Stimulated activated CD8-positive, alpha-beta memory T cell treated with anti-CD3 and anti-CD28 coated beads, Interleukin-15, amount 100 ng/mL, for 4 hours (primary cell): ENCODE measurements around the gene IRF8.
A peak's percentile ranks its signal among the peaks of the same experiment; 100 is the strongest.

Experiments used
- DNase-seq, 2 donors: peaks; one replicate each; pipeline ENCODE4 v3.0.0-alpha.2; 2020; ENCODE audit warnings: low read depth in 2 of 2

IRF8 gene

DNA sequence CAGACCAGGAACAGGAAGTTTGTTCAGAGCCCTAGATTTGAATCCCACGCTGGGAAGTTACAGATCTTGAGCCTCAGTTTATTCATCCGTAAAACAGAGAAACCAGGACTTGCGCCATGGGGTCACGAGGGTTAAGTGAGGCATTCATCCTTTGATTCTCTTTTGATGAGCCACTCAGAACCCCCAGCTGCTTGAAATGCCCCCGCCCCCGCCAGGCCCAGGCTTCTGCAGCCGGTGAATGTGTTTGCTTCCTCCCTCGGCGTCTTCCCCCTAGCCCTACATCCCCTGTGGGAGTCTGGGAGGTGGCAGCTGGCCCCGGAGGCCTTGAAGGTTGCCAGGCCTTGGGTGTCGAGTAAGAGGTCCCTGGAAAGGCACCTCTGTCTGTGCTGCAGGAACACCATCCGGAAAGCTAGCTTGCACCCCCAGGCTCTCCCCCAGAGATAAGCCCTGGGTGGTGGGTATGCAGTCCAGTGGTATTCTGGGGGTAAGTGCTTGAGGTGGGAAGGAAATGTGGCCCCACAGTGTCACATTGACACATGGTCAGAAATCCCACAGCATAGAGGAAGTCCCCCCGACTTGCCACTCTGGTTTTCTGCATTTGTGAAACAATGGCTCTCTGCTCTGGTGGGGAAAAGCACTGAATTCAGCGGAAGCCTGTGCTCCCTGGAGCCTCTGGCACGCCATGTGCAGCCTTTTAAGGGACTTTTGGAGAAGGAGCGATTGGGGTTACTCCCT is 14.9 kb downstream of the IRF8 start:
- no peak for DNase-seq

DNA sequence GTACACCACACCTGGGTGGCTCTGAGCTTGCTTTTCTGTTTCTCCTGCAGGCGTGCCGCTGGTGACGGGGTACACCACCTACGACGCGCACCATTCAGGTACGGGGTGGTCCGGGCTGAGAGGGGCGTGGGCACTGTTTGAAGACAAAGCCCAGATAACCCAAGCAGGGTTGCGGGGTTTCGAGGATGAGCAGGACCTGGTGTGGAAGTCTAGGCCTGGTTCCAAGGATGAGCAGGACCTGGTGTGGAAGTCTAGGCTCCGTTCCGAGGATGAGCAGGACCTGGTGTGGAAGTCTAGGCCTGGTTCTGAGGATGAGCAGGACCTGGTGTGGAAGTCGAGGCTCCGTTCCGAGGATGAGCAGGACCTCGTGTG is 15.4 kb downstream of the IRF8 start:
- no peak for DNase-seq

DNA sequence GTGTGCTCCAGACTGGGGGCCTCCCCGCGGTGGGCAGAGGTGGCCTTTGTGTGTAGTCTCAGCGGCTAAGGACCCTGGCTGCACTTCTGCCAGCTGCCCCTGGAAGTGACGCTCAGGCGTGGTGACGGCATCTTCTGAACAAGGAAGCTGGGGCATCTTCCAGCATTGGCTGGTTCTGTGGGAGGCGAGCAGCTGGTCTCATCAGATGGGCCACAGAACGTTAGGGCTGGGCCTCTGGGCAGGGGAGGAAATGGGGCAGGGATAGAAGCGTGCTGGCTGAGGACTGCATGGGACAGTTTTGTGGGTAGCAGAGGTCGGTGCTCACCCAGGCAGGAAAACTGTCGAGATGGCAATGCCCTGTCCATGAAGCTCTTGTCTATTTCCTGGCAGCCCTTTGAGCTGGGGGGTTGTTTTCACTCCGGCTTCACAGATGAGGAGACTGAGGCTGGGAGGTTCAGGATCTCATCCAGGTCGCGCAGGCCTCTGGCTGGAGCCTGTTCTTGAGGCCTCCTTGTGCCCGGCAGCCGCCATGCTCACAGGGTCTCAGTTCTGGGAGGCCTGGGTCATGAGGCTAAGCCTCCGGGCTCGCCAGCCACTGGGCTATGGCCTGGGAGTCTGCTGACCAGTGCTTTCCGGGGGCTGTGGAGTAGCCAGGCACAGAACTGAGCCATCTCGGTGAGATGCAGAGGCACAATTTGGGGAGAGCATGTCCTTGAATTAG is 16.3 kb downstream of the IRF8 start:
- no peak for DNase-seq

DNA sequence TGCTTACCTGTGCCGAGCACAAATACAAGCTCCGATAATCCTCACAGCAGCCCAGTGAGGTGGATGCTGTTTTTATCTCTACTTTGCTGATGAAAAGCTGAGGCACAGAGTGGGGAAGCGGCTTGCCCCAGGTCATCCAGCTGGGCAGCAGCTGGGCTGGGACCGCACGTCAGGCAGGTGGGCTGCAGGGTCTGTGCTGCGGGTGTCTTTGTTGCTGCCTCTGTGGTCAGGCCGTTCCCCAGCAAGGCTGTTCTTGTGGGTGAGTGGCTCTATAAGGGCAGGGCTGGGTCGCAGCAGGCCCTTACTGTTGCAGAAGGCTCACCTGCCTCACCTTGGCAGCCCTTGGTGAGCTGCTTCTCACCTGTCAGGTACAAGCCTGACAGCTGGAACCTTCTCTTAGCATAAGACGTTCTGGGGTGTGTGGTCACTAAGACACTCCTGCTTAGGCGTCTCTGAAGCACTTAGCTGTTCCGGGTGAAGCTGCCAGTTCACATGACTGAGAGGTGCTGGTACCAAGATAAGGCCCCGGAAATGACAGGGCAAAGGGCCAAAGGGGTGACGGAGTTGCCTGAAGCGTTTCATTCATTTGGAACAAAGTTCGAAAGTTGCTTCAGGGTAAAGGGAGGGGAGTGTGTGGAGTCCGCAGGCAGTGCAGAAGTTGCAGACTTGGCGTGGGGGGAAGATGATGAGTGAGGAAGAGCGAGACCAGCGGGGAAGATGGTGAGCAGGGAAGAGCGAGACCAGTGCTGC is 17.4 kb downstream of the IRF8 start:
- no peak for DNase-seq

DNA sequence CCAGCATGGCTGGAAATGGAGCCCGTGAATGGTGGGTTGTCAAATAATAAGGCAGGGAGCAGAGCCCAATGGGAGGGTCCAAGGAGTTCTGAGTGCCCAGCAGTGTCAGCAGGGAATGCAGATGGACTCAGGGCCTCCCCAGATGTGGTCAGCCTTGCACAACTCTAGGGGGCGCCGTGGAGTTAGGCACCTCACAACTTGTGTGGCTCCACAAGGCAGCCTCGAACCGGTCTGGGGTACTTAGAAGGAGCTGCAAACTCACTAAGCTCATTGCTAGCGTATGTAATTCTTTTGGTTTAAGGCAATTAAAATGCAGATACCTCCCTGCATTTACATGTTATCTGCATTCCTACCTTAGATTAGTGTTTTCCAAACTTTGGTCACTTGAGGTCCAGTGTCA is 18.1 kb downstream of the IRF8 start:
- DNase-seq, result no peak

DNA sequence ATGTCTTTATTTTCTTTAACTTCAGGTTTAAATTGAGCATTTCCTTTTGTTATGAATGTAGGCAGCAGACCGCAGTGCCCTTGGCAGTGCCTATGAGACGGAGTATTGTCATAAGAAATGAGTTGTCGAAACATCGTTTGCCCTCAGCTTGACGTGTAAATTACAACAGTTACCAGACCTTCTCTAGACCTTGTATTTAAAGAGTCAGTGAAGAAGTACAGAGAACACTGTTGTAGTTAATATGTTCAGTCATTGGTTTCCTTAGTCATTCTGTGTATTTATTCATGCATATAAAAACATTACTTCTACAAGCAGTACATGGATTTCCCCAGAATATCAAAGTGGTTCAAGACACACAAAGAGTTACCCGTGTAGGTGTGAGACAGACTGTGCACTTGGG is 19.0 kb downstream of the IRF8 start:
- no peak for DNase-seq

DNA sequence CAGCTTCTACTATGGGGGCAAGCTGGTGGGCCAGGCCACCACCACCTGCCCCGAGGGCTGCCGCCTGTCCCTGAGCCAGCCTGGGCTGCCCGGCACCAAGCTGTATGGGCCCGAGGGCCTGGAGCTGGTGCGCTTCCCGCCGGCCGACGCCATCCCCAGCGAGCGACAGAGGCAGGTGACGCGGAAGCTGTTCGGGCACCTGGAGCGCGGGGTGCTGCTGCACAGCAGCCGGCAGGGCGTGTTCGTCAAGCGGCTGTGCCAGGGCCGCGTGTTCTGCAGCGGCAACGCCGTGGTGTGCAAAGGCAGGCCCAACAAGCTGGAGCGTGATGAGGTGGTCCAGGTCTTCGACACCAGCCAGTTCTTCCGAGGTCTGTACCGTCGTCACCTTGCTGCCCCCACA is 19.5 kb downstream of the IRF8 start:
- no peak for DNase-seq

DNA sequence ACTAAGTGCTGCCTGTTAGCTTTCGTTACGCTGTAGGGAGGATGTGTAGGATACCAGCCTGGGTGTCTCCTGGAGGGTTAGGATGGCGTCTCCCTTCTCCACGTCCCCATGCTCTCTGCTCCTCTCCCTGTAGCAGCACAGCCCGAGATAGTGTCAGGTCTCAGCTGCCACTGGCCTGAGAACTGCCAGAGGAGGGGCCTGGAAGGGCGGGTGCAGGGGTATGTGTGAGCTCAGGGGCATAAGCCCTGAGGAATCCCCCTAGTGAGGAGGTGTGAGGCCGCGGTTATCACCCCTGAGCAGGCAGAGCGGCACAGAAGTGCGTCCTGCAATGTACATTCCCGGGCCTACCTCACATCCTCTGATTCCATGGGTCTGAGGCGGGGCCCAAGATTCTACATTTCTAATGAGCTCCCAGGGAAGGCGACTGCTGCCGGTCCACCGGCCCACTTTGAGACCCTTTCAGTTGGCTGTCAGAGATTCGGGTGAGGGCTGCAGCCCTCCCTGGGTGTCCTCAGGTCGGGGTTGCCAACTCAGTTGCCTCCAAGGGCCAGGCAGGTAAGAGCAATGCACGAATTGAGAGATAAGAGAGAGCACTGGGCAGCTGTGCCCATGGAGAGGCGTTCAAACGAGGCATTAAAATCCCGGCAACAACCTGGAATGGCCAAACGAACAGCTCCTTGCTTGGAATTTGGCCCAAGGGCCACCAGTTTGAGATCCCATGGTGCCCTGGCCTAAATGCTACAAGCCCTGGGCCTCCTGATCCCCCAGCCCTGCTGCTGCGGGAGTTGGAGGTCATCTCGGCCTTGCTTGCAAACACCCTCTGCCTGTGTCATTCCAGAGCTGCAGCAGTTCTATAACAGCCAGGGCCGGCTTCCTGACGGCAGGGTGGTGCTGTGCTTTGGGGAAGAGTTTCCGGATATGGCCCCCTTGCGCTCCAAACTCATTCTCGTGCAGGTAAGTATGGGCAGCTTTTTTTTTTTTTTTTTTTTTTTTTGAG is 20.6 kb downstream of the IRF8 start:
- DNase-seq, result no peak

DNA sequence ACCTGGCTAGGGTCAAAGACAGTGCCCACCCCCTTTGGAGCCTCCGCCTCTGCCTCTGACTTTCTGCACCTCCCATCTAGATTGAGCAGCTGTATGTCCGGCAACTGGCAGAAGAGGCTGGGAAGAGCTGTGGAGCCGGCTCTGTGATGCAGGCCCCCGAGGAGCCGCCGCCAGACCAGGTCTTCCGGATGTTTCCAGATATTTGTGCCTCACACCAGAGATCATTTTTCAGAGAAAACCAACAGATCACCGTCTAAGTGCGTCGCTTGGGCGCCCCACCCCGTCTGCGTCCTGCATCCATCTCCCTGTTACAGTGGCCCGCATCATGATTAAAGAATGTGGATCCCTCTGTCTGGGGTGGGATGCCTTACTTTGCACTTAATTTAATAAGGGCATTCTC is 22.1 kb downstream of the IRF8 start:
- DNase-seq, result no peak

DNA sequence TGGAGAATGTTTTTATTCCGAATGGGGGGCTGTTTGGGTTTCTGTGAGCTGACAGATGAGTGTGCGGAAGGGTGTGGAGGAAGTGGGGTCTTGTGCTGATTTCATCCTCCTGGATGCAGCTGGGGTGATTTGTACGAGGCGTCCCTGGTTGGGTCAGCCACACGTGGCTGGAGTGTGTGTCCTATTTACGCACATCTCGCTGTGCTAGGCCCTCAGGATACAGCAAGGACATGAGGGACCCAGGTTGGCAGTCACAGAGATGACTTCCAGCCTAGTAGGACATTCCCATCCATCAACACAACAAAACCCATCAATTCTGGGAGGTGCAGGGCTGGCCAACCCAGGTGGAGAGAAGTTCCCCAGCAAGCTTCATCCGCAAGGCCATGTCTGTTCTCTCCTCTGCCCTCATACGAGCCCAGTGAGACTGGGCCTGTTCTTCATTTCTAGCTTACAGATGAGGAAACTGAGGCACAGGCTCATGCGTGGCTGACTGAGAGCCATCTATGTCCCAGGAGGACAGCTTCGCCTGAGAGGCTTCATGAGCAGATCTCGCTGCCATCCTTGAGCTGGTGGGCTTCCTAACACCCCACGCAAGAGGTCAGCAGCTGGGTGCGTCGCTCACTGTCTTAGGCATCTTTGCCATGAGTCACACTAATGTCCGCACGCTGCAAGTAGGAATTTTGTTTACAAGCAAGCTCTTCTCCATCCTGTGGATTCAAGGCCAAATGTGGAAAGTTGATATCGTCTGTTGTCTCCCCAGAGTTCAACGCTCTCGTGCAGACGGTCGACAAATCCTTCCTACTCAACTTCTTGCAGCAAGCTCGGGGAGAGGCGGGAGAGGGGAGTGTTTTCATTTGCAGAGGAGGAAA is 24.4 kb downstream of the IRF8 start:
- no peak for DNase-seq

DNA sequence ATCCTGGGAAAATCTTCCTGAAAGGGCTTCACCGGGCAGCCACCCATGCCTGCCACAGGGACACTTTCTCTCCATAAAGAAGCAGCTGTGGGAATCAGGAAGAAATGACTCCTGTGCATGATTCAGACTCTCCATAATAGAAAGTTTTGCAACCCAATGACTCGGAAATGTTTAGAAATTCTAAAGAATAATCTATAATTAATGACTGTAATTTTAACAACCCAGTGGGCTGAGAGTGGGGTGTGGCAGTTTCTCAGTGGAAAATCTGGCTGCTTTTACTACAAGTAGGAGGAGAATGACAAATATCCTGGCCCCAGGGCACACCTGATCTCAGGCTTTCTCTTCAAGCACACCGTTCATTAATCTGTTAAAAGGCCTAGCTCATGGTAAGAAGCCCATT is 25.7 kb downstream of the IRF8 start:
- DNase-seq, result peak in 1 of 2 donors; percentile 40

DNA sequence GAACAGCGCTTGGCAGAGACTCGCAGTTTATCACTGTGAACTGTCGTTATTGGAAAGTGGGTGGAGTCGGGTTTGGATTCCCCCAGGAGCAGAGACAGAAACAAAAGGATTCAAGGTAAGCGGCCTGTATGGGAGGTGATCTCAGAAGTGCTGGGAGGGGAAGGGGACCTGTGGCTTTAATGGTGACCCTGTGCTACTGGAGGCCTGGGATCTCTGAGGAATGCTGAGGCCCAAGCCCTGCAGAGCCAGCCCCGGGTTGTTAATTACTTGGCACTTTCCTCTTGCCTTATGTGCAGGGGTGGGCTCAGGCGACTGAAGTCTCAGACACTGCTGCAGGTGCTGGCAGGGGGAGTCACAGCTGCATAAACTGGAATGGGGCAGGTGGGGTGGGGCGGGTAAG is 27.4 kb downstream of the IRF8 start:
- DNase-seq, result no peak

DNA sequence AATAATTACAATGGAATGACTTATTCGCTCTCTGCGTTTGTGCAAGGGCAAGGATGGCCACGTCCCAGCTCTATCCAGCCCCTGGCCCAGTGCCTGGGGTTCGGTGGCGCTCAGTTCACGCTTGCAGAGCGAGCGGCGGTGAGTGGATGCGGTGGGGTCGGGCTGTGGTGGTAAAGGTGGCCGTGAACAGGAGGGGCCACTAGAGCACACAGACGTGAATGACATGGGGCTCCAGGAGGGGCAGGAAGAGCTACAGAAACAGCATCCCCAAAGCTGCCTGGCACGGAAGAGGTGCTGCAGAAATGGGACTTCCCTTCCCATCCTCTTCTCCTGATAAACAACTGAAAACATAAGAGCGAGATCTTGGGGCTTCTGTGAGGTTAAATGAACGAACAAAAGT is 28.4 kb downstream of the IRF8 start:
- no peak for DNase-seq

DNA sequence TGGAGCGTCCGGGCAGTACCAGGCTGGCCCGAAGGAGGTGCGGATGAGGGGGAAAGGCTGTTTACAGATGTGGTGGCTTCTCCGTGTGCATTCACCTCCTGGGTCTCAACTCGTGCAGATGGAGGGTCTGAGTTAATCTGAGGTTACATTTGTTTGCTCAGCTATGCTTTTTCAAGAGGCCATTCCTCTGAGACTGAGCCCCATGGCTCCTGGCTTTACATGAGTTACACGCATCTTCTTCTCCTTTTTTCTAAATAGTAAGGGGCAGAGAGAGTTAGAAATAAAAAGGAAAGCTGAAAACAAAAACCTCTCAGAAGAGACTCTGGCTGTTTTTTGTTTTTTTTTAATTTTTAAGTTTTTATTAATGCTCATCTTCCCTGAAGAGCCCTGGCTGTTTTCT is 29.0 kb downstream of the IRF8 start:
- no peak for DNase-seq

DNA sequence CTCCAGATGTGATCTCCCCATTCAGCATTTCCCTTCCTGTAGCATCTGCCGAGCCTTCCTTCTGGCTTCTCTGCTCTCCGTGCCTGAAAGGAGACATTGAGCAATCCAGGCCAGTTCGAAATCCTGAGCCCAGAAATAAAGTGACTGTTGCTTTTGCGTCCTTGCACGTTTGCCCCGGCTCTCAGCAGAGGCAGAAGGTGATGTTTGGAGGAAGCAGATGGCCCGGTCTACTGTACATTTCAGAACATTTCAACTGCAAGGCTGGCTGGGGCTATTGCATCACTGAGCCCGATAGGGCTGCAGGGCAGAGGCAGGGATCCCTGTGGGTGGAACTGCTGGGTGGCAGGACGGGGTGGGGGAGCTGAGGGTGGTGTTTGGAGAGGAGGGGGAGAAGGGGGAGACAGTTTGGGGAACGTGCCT is 29.4 kb downstream of the IRF8 start:
- no peak for DNase-seq

DNA sequence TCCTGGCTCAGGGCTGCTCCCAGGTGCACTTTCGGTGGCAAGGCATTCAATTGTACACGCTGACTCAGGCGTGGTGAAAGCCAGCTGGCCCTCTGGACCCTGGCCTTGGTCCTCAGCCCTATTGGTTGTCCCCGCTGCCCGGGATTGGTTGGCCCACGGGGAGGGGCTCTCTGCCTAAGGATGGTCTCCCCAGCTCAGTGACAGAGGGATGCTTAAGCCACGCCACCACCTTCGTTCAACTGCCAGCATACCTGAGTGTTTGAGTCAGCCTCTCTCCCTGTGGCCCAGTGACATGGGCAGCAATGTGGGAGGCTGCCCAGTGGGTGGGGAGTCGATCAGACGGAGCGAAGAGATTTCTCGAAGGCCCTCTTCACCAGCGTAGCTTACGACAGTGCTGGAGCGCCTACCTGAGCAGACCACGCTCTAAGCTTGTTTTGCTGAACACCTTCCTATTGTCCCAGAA is 30.3 kb downstream of the IRF8 start:
- no peak for DNase-seq

DNA sequence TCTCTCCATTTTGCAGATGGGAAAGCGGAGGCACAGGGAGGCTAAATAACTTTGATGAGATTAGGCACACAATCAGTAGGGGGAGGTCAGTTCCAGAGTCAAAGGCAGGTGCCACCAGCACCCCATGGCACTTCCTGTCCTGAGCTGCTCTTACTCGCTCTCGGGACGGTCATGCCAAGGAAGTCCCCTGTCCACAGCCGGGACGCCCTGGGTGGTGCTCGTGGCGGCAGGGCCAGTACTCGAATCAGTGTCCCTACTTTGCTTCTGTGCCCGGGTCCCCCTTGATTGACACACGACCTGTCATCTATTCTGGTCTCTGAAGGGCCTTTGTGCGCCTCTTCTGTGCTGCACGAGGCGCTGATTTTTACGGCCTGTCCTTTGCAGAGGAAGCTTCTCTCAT is 31.3 kb downstream of the IRF8 start:
- DNase-seq, result no peak

DNA sequence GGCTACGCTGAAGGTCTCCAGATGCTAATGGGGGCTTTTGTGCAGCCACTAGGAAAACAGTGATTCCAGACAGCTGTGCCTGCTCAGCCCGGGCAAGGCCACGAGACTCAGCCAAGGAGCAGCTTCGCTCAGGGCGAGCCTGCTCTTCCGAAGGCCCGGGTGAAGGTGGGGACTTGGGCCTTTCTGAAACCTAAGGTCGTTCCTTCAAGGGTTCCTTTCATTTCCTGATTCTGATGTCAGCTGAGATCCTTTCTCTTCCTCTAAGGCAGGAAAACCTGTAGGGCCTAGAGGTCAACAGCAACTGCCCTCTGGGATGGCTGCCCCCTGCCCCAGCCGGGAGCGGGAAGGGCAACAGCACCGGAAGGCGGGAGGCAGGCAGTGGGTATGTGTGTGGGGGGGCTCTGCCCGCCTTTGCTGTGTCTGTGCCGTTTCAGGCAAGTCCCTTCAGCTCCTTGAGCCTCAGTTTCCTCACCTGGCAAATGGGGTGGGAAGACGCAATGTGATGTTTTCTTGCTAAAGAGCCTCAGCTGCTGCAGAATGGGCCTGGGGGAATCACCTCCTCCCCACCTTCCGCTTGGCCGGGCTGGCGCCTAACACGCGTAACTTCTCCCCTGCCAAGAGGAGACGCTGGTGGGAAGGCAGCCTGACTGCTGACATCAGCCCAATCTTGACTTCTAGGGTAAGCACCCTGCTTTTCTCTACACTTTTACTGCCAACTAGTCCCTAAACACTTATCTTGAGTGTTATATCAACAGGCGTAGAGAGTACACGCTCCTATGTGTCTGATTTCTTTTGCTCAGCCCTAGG is 32.8 kb downstream of the IRF8 start:
- no peak for DNase-seq

DNA sequence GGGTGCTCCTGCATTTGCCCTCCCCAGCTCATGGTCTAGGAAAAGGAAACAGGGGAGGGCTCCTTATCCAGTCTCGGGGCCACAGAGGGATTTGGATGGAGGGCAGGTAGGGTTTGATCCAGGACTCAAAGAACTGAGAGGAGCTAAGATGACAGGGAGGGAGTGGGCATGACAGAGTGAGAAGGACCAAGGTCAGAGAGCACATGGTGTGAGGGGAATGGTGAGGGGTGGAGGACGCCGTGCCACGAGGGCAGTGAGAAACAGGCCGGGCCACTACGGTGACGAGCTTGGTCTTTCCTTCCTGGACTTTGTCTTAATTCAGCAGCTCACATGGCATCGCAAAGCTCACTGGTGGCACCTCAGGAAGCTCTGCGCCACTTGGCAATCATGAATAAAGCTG is 35.2 kb downstream of the IRF8 start:
- no peak for DNase-seq
